Suprapubic skin (tissue), 3 donors: ENCODE measurements around the gene CSE1L.

ENCODE experiments used
- POLR2AphosphoS5 ChIP-seq, 3 donors: sonication (generic); formaldehyde crosslinking; IDR thresholded peaks; one replicate each; pipeline ENCODE4 v1.6.1; 2017; ENCODE audit warnings: antibody characterized with exemption in 3 of 3
- TF ChIP-seq, protein P1 (sequence below), 2 donors: fragments of 200-600 bp in 1 of 2; fragments of 450-650 bp in 1 of 2; sonication (generic) in 1 of 2; IDR thresholded peaks; one replicate each; pipeline ENCODE4 v1.5.1; 2016 to 2019; ENCODE audit warnings: antibody characterized with exemption in 2 of 2, mild to moderate bottlenecking in 1 of 2, moderate library complexity in 1 of 2

DNA sequence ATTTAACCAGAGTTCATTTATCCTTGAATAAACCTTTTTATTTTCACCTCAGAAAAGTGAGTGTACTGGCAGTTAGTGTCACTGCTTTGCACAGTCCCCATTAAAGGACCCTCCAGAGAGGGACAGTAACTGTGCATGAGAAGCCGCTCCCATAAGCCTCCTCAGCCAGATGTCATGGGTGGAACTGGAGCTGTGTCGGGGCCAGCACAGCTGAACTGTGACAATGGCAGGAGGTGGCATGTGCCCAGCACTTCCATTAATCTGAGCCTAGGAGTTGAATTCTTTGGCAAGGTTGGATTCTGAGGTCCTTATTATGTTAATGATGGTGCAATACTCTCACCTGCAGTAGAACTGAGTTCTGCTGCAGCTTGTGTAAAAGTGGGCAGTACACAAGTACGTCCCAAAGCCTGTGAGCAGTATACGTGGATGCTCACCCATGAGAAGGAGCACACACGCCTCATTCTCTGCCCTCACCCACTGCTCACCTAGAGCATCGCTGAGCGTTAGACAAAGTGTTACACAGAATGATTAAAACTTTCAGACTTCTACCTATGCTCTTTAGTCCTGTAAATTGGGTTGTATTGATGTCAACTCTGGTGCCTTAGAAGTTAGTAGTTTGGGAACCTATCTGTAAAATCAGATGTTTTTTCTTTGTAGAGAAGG is 11.9 kb upstream of the CSE1L start:
- TF ChIP-seq, protein P1, sequence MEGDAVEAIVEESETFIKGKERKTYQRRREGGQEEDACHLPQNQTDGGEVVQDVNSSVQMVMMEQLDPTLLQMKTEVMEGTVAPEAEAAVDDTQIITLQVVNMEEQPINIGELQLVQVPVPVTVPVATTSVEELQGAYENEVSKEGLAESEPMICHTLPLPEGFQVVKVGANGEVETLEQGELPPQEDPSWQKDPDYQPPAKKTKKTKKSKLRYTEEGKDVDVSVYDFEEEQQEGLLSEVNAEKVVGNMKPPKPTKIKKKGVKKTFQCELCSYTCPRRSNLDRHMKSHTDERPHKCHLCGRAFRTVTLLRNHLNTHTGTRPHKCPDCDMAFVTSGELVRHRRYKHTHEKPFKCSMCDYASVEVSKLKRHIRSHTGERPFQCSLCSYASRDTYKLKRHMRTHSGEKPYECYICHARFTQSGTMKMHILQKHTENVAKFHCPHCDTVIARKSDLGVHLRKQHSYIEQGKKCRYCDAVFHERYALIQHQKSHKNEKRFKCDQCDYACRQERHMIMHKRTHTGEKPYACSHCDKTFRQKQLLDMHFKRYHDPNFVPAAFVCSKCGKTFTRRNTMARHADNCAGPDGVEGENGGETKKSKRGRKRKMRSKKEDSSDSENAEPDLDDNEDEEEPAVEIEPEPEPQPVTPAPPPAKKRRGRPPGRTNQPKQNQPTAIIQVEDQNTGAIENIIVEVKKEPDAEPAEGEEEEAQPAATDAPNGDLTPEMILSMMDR (IDR thresholded peaks at IDR 0.05) = no peak
- no peak for TF ChIP-seq POLR2AphosphoS5 (IDR thresholded peaks at IDR 0.05)
